ENCODE results near the gene AOC2.

DNA sequence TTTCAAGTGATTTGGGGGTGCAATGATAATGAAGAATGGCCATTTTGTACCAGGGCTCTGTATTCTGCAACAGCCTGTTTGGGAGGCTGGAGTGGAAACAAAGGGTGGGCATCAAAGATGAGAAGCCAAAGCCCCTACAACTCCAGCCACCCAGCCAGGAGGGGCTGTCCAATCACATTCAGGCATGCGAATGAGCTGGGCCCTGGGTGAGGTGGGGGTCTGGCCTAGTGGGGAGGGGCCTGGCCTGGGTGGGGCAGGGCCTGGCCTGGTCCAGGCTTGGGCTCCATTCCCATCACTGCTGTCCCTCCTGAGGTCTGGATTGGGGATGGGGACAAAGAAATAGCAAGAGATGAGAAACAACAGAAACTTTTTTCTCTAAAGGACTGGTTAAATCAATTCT is 13.0 kb downstream of the AOC2 start:
- TF ChIP-seq, protein P1, sequence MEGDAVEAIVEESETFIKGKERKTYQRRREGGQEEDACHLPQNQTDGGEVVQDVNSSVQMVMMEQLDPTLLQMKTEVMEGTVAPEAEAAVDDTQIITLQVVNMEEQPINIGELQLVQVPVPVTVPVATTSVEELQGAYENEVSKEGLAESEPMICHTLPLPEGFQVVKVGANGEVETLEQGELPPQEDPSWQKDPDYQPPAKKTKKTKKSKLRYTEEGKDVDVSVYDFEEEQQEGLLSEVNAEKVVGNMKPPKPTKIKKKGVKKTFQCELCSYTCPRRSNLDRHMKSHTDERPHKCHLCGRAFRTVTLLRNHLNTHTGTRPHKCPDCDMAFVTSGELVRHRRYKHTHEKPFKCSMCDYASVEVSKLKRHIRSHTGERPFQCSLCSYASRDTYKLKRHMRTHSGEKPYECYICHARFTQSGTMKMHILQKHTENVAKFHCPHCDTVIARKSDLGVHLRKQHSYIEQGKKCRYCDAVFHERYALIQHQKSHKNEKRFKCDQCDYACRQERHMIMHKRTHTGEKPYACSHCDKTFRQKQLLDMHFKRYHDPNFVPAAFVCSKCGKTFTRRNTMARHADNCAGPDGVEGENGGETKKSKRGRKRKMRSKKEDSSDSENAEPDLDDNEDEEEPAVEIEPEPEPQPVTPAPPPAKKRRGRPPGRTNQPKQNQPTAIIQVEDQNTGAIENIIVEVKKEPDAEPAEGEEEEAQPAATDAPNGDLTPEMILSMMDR (IDR thresholded peaks at IDR 0.05; ENCODE audit: low read length) = no peak
- no peak for TF ChIP-seq EZH2 (IDR thresholded peaks at IDR 0.05; ENCODE audit: borderline replicate concordance, low read length)

Measured in OCI-LY1 (cell line).